OCI-LY7 (cell line): ENCODE results near the gene DNAJB4. TPM values are rescaled to one million over a fixed set of nuclear protein-coding genes. Genes with fewer than 3 reads are reported as not detected.
"Not testable (repeated sequence)": the region's sequence is repeated elsewhere in the genome, so short reads cannot be mapped to it uniquely, and the experiment has no call there.

Experiments
- BruUV-seq: library from RNA; stranded (reverse); fragments of 400-500 nt; replicated peaks from 2 replicates; lab custom pipeline; 2021; lab: Mats Ljungman, UMichigan
- CTCF ChIA-PET: fragments of 300-600 bp; sonication (Branson Sonifier 250); formaldehyde crosslinking; loops from one replicate; lab custom pipeline; 2022; ENCODE audit warnings: antibody characterized with exemption; ENCODE audit not compliant: unreplicated experiment; lab: Charles Lee
- POLR2A ChIA-PET: fragments of 300-600 bp; sonication (Branson Sonifier 250); formaldehyde crosslinking; loops from one replicate; lab custom pipeline; 2022; ENCODE audit warnings: antibody characterized with exemption; lab: Charles Lee
- DNase-seq: peaks from one replicate; pipeline ENCODE4 v3.0.0-alpha.2; 2015; ENCODE audit warnings: low spot score
- H2AFZ ChIP-seq: fragments of 200-600 bp; sonication (generic), shearing (Covaris generic); 2 replicates; pipeline ENCODE4 v1.6.1; 2014; ENCODE audit warnings: mild to moderate bottlenecking, antibody characterized with exemption, low read length, moderate library complexity
- H3K27ac ChIP-seq: fragments of 200-600 bp; sonication (generic); 2 replicates; pipeline ENCODE4 v1.5.1; 2014; ENCODE audit warnings: mixed run types, low read depth, mild to moderate bottlenecking, moderate library complexity, low read length, inconsistent platforms; ENCODE audit not compliant: poor library complexity, severe bottlenecking
- H3K36me3 ChIP-seq: fragments of 200-600 bp; sonication (generic); 2 replicates; pipeline ENCODE4 v1.6.1; 2014; ENCODE audit warnings: mild to moderate bottlenecking, antibody characterized with exemption, low read length, moderate library complexity, mixed read lengths; ENCODE audit not compliant: insufficient read depth
- H3K4me1 ChIP-seq: fragments of 200-600 bp; sonication (generic); 2 replicates; pipeline ENCODE4 v1.5.1; 2014; ENCODE audit warnings: mild to moderate bottlenecking, low read length; ENCODE audit not compliant: insufficient read depth, poor library complexity, severe bottlenecking
- H3K4me2 ChIP-seq: fragments of 200-600 bp; sonication (generic); 2 replicates; pipeline ENCODE4 v1.6.1; 2014; ENCODE audit warnings: mild to moderate bottlenecking, low read length
- H3K4me3 ChIP-seq: fragments of 200-600 bp; sonication (generic); 2 replicates; pipeline ENCODE4 v1.5.1; 2014; ENCODE audit warnings: mild to moderate bottlenecking, low read depth, low read length; ENCODE audit not compliant: poor library complexity, severe bottlenecking
- H3K79me2 ChIP-seq: fragments of 200-600 bp; sonication (generic); 2 replicates; pipeline ENCODE4 v1.6.1; 2016; ENCODE audit warnings: low read depth, mild to moderate bottlenecking, low read length, moderate library complexity, mixed read lengths; ENCODE audit not compliant: insufficient read depth
- H3K9me2 ChIP-seq: fragments of 200-600 bp; sonication (generic); 2 replicates; pipeline ENCODE4 v1.6.1; 2016; ENCODE audit warnings: mild to moderate bottlenecking, low read length, mixed read lengths; ENCODE audit not compliant: insufficient read depth
- H3K9me3 ChIP-seq: fragments of 200-600 bp; sonication (generic); 2 replicates; pipeline ENCODE4 v1.6.1; 2014; ENCODE audit warnings: mild to moderate bottlenecking, mixed run types, low read length, mixed read lengths
- H4K20me1 ChIP-seq: fragments of 200-600 bp; sonication (generic); 2 replicates; pipeline ENCODE4 v1.6.1; 2014; ENCODE audit warnings: mild to moderate bottlenecking, antibody characterized with exemption, low read length, moderate library complexity, mixed read lengths; ENCODE audit not compliant: insufficient read depth
- CTCF ChIP-seq: fragments of 200-600 bp; sonication (generic); conservative IDR thresholded peaks from 2 replicates; pipeline ENCODE4 v1.5.1; 2014; ENCODE audit warnings: mild to moderate bottlenecking, antibody characterized with exemption, low read length, moderate library complexity, mixed read lengths
- EZH2phosphoT487 ChIP-seq: fragments of 200-600 bp; sonication (generic); IDR thresholded peaks from 2 replicates; pipeline ENCODE4 v1.6.1; 2018; ENCODE audit warnings: low read depth, borderline replicate concordance, mild to moderate bottlenecking, mixed run types, antibody characterized with exemption, low read length, moderate library complexity, mixed read lengths
- intact Hi-C: fragments of 100-400 bp; cut with micrococcal nuclease; formaldehyde crosslinking; loops from one replicate; pipeline ENCODE4 v1.10.0; 2022; ENCODE audit not compliant: unreplicated experiment
- small RNA-seq: library from RNA; depleted of rRNA; stranded (forward); fragments of <200 nt; gene quantifications from one replicate; pipeline ENCODE3, GENCODE V24; 2014
- total RNA-seq, 2 experiments: library from RNA; depleted of rRNA in 1 of 2; stranded (reverse); fragments of >200 nt in 1 of 2; shearing (Covaris generic) in 1 of 2; gene quantifications; 2 replicates each; pipeline ENCODE4 v1.2.3, GENCODE V29; 2014 to 2022

The DNAJB4 gene
- total RNA-seq, 2 experiments from 2014 or later, result 12.6 to 15.8 TPM

GRCh38 chr1:78061825-78062523 lies 57.2 kb downstream of the DNAJB4 start:
- H3K4me1 ChIP-seq, result no peaks in the 10 kb centered on the region
- no TSS peak for BruUV-seq
- ChIA-PET POLR2A (interaction anchor here (0.6 to 0.7 kb wide), 4 partner anchors 19 to 381 kb away, joined by 3 read pairs; no protein-coding TSS in a partner anchor), CTCF (no interaction called here)
- DNase-seq, result no peak
- no peak overlapping the region for H3K4me2 ChIP-seq
- H3K36me3 ChIP-seq, result no peaks in the 10 kb centered on the region
- TF ChIP-seq CTCF, result no peak
- TF ChIP-seq EZH2phosphoT487, result no peak
- no peaks in the 10 kb centered on the region for H3K9me2 ChIP-seq
- H3K79me2 ChIP-seq, result no peaks in the 10 kb centered on the region
- H2AFZ ChIP-seq, result no peak overlapping the region
- no peaks in the 10 kb centered on the region for H3K9me3 ChIP-seq
- H3K27ac ChIP-seq, result no peak overlapping the region
- H3K4me3 ChIP-seq, result no peak overlapping the region
- intact Hi-C loops, result no loop called here
- no peaks in the 10 kb centered on the region for H4K20me1 ChIP-seq

GRCh38 chr1:78064886-78065285 lies 60.1 kb downstream of the DNAJB4 start:
- H3K4me2 ChIP-seq, H2AFZ ChIP-seq, DNase-seq, H3K36me3 ChIP-seq, intact Hi-C loops, H3K27ac ChIP-seq, H3K79me2 ChIP-seq, BruUV-seq, POLR2A ChIA-PET, H3K9me2 ChIP-seq, H3K4me3 ChIP-seq, CTCF ChIA-PET, H4K20me1 ChIP-seq, H3K9me3 ChIP-seq, H3K4me1 ChIP-seq: not testable (repeated sequence)

Small RNAs within 50 kb of the gene (small RNA-seq; reads per million reads assigned to genes)
- 0.42 reads per million for gene AC103591.3

Other genes starting within 250 kb of the DNAJB4 start
- gene USP33, start 245.1 kb upstream of the DNAJB4 start, total RNA-seq (2014; rRNA removed; shearing (Covaris generic)), result 44.1 and 47.8 TPM in 2 replicates
- gene USP33, start 245.1 kb upstream of the DNAJB4 start, total RNA-seq (2022), result 66.7 and 67.0 TPM in 2 replicates
- gene MIGA1, start 225.3 kb upstream of the DNAJB4 start, total RNA-seq (2014; rRNA removed; shearing (Covaris generic)), result 3.7 and 5.1 TPM in 2 replicates
- 7.5 and 8.4 TPM in 2 replicates for gene MIGA1, start 225.3 kb upstream of the DNAJB4 start, total RNA-seq (2022)
- not detected in 2 replicates for gene NEXN, start 116.3 kb upstream of the DNAJB4 start, total RNA-seq (2014; rRNA removed; shearing (Covaris generic))
- gene NEXN, start 116.3 kb upstream of the DNAJB4 start, total RNA-seq (2022), result 0.28 TPM in 1 of 2 replicates, not detected in the other
- 234 and 256 TPM in 2 replicates for gene FUBP1, start 25.9 kb upstream of the DNAJB4 start, total RNA-seq (2014; rRNA removed; shearing (Covaris generic))
- 301 and 325 TPM in 2 replicates for gene FUBP1, start 25.9 kb upstream of the DNAJB4 start, total RNA-seq (2022)
- 0.15 TPM in 1 of 2 replicates, not detected in the other for gene GIPC2, start 41.0 kb downstream of the DNAJB4 start, total RNA-seq (2014; rRNA removed; shearing (Covaris generic))
- gene GIPC2, start 41.0 kb downstream of the DNAJB4 start, total RNA-seq (2022), result not detected in 2 replicates